K562 (cell line): ENCODE data around the gene OXT. TPM values are rescaled to one million over a fixed set of nuclear protein-coding genes. Genes with fewer than 3 reads are reported as not detected.

Source experiments
- AFF1 ChIP-seq, 2 experiments: fragments of 450-650 bp; IDR thresholded peaks; 2 replicates each; pipeline ENCODE4 v1.6.1; 2018; ENCODE audit warnings: mild to moderate bottlenecking in 2 of 2, low read depth in 1 of 2; ENCODE audit not compliant: partially characterized antibody in 2 of 2
- BRD9 ChIP-seq: fragments of 450-650 bp; IDR thresholded peaks from 2 replicates; pipeline ENCODE4 v1.6.1; 2018; ENCODE audit warnings: low read depth; ENCODE audit not compliant: partially characterized antibody
- CBFA2T3 ChIP-seq: fragments of 450-650 bp; IDR thresholded peaks from 2 replicates; pipeline ENCODE4 v1.6.1; 2017
- CCNT2 ChIP-seq: IDR thresholded peaks from 2 replicates; pipeline ENCODE4 v1.6.1; 2011; ENCODE audit warnings: borderline replicate concordance, low read depth, mild to moderate bottlenecking, moderate library complexity, mixed read lengths, low read length; ENCODE audit not compliant: insufficient read length; ENCODE audit errors: extremely low read depth
- GATA2 ChIP-seq: sonication (generic); formaldehyde crosslinking; IDR thresholded peaks from 2 replicates; pipeline ENCODE4 v1.4.0; 2020; ENCODE audit warnings: mild to moderate bottlenecking, missing genetic modification reagents
- GATAD2A ChIP-seq: fragments of 450-650 bp; IDR thresholded peaks from 2 replicates; pipeline ENCODE4 v1.6.1; 2017
- LCOR ChIP-seq: sonication (generic); formaldehyde crosslinking; IDR thresholded peaks from 2 replicates; pipeline ENCODE4 v1.8.0; 2022; ENCODE audit warnings: mild to moderate bottlenecking, missing genetic modification reagents
- MTA2 ChIP-seq: fragments of 450-650 bp; IDR thresholded peaks from 2 replicates; pipeline ENCODE4 v1.6.1; 2016; ENCODE audit warnings: low read depth
- NEUROD1 ChIP-seq: fragments of 150-350 bp; IDR thresholded peaks from 2 replicates; pipeline ENCODE4 v1.6.1; 2014; ENCODE audit warnings: borderline replicate concordance, low read length, low read depth; ENCODE audit not compliant: partially characterized antibody
- NR4A1 ChIP-seq, 2 experiments: fragments of 250-450 bp in 1 of 2; fragments of 450-650 bp in 1 of 2; sonication (Bioruptor Pico) in 1 of 2; IDR thresholded peaks; 2 replicates each; pipeline versions ENCODE4 v1.4.0 to v1.6.1; 2016 to 2020; ENCODE audit warnings: mild to moderate bottlenecking in 2 of 2, missing compliant biosample characterization in 1 of 2, missing genetic modification characterization in 1 of 2, moderate library complexity in 1 of 2
- PURB ChIP-seq: sonication (generic); formaldehyde crosslinking; IDR thresholded peaks from 2 replicates; pipeline ENCODE4 v1.9.0; 2021; ENCODE audit warnings: low read depth, mild to moderate bottlenecking, missing genetic modification reagents
- RBBP5 ChIP-seq: fragments of 200-600 bp; sonication (generic); IDR thresholded peaks from 2 replicates; pipeline ENCODE4 v1.6.1; 2012; ENCODE audit warnings: borderline replicate concordance, mild to moderate bottlenecking, low read length, control low read depth, inconsistent platforms; ENCODE audit not compliant: insufficient read depth, poor library complexity, severe bottlenecking
- TFAP4 ChIP-seq: sonication (generic); formaldehyde crosslinking; IDR thresholded peaks from 2 replicates; pipeline ENCODE4 v1.8.0; 2022; ENCODE audit warnings: missing genetic modification reagents, mild to moderate bottlenecking, moderate library complexity, borderline replicate concordance
- ZEB2 ChIP-seq: fragments of 450-650 bp; IDR thresholded peaks from 2 replicates; pipeline ENCODE4 v1.6.1; 2016
- ZNF609 ChIP-seq: sonication (generic); formaldehyde crosslinking; IDR thresholded peaks from 2 replicates; pipeline ENCODE4 v1.8.1; 2023; ENCODE audit warnings: missing genetic modification reagents, mild to moderate bottlenecking, borderline replicate concordance
- ZNF79 ChIP-seq: fragments of 250-450 bp; sonication (Bioruptor Pico); IDR thresholded peaks from 2 replicates; pipeline ENCODE4 v1.4.0; 2020; ENCODE audit warnings: low read depth, mild to moderate bottlenecking, moderate library complexity
- polyA plus RNA-seq, 8 experiments: library from polyadenylated mRNA; depleted of rRNA in 4 of 8; stranded (reverse) in 5 of 8; unstranded in 3 of 8; fragments of >200 nt; fragmentation: Nextera tagmentation in 2 of 8; fragmentation: Illumina TruSeq in 1 of 8; extraction: Ambion mirVana in 2 of 8; extraction: Trizol in 1 of 8; gene quantifications; 2 replicates each; pipeline versions ENCODE4 v1.2.1 to v1.2.3, GENCODE V29; 2011 to 2014; ENCODE audit warnings: inconsistent platforms in 1 of 8, missing spikeins in 1 of 8
- total RNA-seq, 7 experiments: library from RNA; depleted of rRNA in 6 of 7; stranded (reverse); fragments of >200 nt in 6 of 7; fragmentation: Illumina TruSeq in 2 of 7; extraction: Trizol in 2 of 7; gene quantifications; 2 replicates each; pipeline versions ENCODE4 v1.2.1 to v1.2.3, GENCODE V29; 2011 to 2021; ENCODE audit warnings: low replicate concordance in 1 of 7

The OXT gene
- total and polyA plus RNA-seq, 9 of the 15 experiments (the other 6 are each of a cell fraction or from before 2014, with no cell fraction given): not detected

- TF ChIP-seq AFF1 (IDR thresholded peaks at IDR 0.05; ENCODE audit: low read depth in 1 of 2, partially characterized antibody in 2 of 2): peak; percentile 24 to 31
- TF ChIP-seq CBFA2T3: peak; percentile 83
- no peak for TF ChIP-seq ZNF79 (CRISPR knock-in tag)
- peak; percentile 48 for TF ChIP-seq BRD9
- peak; percentile 62 for TF ChIP-seq RBBP5
- TF ChIP-seq TFAP4 (CRISPR knock-in tag): peak; percentile 92
- TF ChIP-seq MTA2: peak; percentile 65
- TF ChIP-seq PURB (CRISPR knock-in tag): no peak
- peak; percentile 45; the same call in 1 of the 2 replicates for TF ChIP-seq ZEB2
- TF ChIP-seq LCOR (CRISPR knock-in tag): 0 out of 2 replicates have a peak, but pooled peaks have one; percentile 40
- TF ChIP-seq NR4A1 (CRISPR knock-in tag; IDR thresholded peaks at IDR 0.05): no peak
- no peak for TF ChIP-seq NR4A1 (tag; IDR thresholded peaks at IDR 0.05)
- no peak for TF ChIP-seq GATAD2A
- no peak for TF ChIP-seq NEUROD1
- TF ChIP-seq GATA2 (CRISPR knock-in tag): peak; percentile 66
- TF ChIP-seq ZNF609 (CRISPR knock-in tag): no peak
- no peak for TF ChIP-seq CCNT2
These were observed 6.3 kb downstream of the OXT start (continued) for GRCh38 chr20:3077618-3078134.
